C4-2B (cell line): ENCODE measurements around the gene SPINT2.

ENCODE experiments used
- ZFX ChIP-seq: fragments of 450-650 bp; IDR thresholded peaks from 2 replicates; pipeline ENCODE4 v1.6.1; 2017
- TF ChIP-seq, protein P1 (sequence below): fragments of 450-650 bp; conservative IDR thresholded peaks from 2 replicates; pipeline ENCODE4 v1.5.1; 2017; ENCODE audit warnings: mild to moderate bottlenecking

DNA sequence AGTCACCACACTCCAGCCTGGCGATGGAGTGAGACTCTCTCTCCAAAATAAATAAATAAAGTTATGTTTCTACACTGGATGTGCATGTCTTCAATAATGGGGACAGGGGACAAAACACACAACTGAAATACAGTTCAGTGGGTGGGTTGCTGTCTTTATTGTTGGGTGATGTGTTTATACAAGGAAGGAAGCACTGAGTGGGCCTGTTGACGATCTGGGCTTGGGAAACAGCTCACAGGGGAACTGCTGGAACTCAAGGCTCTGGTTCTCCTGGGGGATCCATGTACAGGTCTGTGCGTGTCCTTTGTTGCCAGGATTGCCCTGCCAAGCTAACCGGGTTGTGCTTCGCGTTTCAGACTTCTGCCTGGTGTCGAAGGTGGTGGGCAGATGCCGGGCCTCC is 18.9 kb downstream of the SPINT2 start:
- TF ChIP-seq, protein P1, sequence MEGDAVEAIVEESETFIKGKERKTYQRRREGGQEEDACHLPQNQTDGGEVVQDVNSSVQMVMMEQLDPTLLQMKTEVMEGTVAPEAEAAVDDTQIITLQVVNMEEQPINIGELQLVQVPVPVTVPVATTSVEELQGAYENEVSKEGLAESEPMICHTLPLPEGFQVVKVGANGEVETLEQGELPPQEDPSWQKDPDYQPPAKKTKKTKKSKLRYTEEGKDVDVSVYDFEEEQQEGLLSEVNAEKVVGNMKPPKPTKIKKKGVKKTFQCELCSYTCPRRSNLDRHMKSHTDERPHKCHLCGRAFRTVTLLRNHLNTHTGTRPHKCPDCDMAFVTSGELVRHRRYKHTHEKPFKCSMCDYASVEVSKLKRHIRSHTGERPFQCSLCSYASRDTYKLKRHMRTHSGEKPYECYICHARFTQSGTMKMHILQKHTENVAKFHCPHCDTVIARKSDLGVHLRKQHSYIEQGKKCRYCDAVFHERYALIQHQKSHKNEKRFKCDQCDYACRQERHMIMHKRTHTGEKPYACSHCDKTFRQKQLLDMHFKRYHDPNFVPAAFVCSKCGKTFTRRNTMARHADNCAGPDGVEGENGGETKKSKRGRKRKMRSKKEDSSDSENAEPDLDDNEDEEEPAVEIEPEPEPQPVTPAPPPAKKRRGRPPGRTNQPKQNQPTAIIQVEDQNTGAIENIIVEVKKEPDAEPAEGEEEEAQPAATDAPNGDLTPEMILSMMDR: no peak
- TF ChIP-seq ZFX: no peak
